Activated CD8-positive, alpha-beta memory T cell treated with anti-CD3 and anti-CD28 coated beads for 24 hours (primary cell): ENCODE measurements around the gene SBF1.
"Not testable (repeated sequence)": the region's sequence is repeated elsewhere in the genome, so short reads cannot be mapped to it uniquely, and the experiment has no call there.

Experiments
- DNase-seq: peaks from one replicate; pipeline ENCODE4 v3.0.0-alpha.2; 2020

SBF1 gene

GRCh38 chr22:50422046-50422445 is 52.8 kb downstream of the SBF1 start:
- no peak for DNase-seq

DNA sequence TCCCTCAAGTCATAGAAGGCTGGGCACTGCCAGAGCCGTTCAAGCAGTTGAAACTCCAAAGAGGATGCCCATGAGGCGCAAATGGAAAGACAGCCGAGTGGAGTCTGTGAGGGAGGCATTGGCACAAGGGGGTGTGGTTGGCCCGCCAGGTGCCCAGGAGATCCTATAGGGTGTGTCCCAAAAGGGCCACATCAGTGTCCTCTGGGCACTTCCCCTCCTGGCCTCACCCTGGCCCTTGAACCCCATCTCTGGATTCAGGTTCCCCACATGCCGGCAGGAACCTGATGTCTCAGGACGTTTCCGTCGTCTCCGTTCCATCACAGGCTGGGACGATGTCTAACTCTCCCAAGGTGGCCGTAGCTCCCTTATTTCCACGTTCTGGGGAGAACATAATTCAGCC is 54.3 kb downstream of the SBF1 start:
- DNase-seq: no peak

DNA sequence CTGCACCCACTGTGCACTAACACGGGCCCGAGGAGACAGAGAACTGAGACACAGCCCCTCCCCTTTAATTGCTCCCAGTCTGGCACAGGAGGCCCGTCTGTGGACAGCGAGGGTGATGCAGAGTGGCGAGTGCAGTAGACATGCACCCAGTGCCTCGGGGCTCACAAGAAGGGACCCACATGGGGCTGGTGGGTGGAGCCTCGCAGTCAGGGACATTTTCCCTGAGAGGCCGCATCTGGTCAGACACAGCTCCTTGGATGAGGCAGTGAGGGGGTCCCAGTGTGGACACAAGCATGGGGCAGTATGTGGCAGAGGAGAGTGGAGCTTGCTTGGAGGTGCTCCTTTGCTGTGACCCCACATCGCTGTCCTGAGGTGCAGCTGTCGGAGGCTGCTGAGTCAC is 54.8 kb downstream of the SBF1 start:
- no peak for DNase-seq

DNA sequence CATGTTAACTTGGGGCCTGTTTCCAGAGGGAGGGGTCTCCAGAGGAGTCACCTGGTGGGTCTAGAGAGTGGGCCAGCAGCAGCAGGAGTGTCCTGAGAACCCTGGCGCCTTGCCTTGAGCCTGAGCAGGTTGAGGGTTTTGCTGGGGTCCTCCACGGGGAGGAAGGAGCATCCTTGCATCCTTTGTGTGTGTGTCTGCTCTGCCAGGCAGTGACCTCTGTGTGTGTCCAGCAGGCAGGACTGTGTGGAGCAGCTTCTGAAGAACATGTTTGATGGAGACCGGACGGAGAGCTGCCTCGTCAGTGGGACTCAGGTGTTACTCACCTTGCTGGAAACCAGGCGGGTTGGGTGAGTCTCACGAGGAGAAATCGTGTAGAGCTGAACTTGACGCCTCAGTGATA is 55.7 kb downstream of the SBF1 start:
- no peak for DNase-seq

DNA sequence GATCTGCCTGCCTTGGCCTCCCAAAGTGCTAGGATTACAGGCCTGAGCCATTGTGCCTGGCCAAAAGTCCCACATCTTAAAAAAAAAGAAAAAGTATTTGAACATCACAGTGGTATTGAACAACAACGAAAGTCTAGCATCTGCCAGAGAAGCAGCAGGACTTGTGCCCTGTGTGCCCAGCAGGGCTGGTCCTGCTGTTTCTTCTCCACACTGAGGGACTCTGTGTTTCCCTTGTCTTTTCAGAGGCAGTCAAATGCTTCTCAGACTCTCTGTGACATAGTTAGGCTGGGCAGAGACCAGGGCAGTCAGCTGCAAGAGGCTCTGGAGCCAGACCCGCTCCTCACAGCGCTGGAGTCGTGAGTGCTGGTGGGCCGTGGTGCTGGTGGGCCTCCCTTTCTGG is 56.2 kb downstream of the SBF1 start:
- no peak for DNase-seq

DNA sequence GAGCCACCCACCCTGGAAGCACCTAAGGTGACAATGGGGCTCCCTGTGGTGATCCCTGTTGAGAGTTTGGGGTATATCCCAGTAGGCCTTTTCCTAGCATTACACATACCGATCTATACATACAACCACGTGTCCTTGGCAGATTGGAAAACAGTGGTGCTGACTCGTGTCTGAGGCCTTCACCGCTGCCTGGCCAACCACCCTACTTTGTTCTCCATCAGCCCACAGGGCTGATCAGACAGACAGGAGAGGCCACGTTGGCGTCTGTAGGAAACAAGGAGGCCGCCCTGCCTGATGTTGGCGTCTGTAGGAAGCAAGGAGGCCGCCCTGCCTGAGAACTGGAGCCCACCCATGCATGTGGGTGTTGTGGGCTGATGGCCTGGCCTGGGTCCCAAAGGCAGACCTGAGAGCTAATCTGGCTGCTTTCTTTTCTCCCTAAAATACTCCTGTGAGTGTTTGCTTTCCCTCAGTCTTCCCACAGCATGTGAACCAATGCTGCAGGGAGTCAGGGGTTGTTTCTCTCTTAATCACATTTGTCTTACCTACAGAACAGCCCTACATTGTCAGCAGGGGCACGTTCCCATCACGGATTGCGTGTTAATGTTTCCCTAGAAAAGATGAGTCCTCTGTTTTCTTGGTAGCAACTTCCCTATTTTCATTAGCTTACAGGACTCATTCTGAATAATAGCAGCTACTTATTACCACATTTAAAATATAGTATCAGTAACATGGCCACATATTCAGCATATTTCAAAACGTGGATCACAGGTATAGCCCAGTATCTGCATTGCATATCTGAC is 57.2 kb downstream of the SBF1 start:
- DNase-seq: no peak

DNA sequence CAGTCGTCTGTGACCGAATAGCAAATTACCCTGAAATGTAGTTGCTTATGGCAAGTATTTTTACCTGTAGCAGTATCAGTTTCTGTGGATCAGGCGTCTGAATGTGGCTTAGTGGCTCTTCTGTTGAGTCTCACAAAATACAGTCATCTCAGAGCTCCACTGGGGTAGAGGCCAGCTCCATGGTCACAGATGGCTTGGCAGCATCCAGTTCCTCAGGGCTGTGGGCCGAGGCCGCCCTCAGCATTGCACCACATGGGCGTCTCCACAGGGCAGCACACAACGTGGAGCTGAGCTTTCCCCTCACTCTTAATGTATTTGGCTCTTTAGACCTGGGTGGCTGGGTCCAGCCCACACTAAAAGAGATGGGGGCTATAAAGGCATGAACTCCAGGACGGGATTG is 57.8 kb downstream of the SBF1 start:
- no peak for DNase-seq

GRCh38 chr22:50415426-50415825 is 59.4 kb downstream of the SBF1 start:
- no peak for DNase-seq

- DNase-seq: no peak
Measured at GRCh38 chr22:50414476-50415248, 60.2 kb downstream of the SBF1 start.

DNA sequence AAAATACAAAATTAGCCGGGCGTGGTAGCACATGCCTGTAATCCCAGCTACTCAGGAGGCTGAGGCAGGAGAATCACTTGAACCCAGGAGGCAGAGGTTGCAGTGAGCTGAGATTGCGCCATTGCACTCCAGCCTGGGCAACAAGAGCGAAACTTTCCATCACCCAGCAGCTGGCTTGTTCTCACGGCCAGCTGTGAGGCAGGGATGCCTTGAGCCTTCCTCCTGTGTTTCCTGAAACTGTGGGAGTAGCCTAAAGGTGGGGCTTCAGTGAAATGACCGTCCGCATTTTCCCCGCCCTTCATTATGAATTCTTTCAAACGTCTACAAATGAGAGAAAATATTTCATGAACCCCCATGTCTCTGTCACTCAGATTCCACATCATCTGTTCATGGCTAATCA is 65.9 kb downstream of the SBF1 start:
- DNase-seq: not testable (repeated sequence)

DNA sequence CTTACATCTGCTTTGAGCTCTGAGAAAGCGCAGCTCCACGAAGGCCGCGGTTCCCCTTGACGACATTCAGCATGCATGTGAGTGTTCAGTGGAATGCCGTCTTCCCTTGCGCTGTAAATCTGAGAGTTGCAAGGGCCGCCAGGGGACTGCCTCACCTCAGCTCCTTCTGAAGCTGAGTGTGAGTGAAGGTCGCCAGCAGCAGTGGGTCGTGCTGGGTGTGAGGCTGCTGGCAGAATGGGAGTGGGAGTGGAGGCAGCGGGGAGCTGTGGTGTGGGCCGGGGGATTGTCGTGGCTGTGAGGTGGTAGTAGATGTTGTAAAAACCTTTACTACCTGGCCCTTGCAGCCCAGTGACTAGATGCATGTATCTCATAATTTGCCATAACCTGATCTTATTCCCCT is 66.5 kb downstream of the SBF1 start:
- DNase-seq: no peak

DNA sequence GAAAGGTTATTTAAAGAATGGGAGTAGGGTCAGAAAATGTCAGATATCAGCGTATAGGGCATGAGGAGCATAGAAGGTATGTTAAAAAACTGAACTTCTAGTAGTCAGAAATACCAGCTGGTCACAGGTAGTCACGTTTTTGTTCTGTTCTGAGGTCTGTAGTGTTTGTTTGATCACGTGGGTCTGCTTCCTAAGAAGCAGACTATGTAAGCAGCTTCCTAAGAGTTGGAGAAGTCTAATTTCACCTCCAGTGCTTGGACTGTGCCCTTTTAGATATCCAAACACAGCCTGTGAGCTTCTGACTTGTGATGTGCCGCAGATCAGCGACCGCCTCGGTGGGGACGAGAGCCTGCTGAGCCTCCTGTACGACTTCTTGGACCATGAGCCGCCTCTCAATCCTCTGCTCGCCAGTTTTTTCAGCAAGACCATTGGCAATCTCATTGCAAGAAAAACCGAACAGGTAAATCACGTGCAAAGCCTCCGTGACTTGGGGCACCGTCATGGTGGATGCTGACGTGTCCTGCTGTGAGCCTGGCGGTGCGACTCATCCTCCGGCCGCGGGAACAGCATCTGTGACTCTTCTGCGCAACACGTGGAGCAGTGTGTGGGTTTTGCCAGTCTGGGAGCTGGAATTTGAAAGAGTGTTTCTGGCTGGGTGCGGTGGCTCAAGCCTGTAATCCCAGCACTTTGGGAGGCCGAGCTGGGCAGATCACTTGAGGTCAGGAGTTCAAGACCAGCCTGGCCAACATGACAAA is 68.2 kb downstream of the SBF1 start:
- DNase-seq: no peak

DNA sequence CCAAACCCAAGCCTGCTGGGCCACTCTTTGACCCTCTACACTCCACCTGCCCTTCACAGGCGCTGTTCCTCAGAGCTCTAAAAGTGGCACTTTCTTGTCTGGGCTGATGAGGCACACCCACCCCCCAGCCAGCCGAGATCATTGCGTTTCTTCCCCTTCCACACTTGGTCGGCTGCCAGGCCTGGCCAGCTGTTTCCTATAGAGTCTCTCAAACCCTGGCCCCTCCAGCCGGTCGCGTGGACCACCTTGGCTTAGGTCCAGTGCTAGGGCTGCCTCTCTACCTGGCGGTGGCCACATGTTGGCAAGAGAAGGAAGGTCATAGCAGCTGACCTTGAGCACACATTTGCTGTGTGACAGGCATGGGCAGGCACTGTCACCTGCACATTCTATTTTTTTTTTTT is 71.1 kb downstream of the SBF1 start:
- DNase-seq: no peak

GRCh38 chr22:50401907-50402306 is 72.9 kb downstream of the SBF1 start:
- no peak for DNase-seq

DNA sequence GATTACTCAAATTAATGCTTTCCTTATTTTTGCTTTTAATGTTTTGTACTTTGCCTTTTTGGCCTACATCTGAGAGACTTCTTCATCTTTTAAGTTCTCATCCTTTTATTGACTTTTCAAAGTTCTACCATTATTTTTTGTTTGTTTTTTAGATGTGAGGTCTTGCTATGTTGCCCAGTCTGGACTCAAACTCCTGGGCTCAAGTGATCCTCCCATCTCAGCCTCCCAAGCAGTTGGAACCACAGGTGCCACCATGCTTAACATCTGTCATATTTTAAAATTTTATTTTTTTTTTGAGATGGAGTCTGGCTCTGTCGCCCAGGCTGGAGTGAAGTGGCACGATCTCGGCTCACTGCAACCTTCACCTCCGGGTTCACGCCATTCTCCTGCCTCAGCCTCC is 73.9 kb downstream of the SBF1 start:
- no peak for DNase-seq

DNA sequence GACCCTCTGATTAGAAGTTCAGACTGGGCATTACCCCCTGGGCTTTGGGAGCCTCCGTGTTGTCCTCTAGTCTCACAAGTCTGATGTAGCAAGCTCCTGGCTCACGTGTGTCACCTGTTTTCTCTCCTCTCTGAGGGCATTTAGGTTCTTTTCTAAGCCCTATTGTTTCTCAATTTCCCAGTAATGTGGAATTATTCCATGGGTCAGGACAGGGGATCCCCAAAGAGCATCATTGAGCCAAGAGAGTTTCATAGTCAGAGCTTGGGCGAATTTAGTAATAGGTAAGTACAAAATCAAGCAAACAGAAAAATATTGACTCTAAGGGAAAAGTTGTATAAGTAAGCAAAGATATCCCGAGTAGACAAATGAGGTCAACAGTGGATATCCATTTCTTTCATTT is 74.4 kb downstream of the SBF1 start:
- no peak for DNase-seq

GRCh38 chr22:50399751-50400331 is 75.0 kb downstream of the SBF1 start:
- DNase-seq: no peak

DNA sequence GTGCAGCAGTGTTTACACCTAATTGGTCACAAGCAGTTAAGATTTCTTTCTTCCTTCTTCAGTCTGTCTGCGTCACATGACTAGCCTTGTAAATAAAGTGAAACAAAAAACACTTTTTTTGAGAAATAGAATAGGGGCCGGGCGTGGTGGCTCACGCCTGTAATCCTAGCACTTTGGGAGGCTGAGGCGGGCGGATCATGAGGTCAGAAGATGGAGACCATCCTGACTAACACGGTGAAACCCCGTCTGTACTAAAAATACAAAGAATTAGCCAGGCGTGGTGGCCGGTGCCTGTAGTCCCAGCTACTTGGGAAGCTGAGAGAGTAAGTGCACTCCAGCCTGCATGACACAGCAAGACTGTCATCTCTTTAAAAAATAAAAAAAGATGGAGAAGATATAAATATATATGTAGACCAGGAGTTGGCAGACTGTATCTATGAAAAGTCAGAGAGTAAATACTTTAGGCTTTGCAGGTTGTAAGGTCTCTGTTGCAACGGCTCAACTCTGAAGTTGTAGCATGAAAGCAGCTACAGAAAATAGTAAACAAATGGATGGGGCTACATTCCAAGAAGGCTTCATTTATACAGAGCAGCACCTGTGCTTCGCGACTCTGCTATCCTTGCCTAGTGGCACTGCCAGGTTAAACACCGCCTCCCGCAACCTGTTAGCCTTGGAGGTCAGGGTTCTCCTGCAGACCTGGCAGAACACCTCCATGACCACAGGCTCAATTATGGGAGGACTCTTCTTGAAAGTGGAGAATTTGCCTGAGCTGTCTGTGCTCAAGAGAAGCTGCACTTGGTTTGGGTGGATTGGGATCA is 75.8 kb downstream of the SBF1 start:
- DNase-seq: no peak

DNA sequence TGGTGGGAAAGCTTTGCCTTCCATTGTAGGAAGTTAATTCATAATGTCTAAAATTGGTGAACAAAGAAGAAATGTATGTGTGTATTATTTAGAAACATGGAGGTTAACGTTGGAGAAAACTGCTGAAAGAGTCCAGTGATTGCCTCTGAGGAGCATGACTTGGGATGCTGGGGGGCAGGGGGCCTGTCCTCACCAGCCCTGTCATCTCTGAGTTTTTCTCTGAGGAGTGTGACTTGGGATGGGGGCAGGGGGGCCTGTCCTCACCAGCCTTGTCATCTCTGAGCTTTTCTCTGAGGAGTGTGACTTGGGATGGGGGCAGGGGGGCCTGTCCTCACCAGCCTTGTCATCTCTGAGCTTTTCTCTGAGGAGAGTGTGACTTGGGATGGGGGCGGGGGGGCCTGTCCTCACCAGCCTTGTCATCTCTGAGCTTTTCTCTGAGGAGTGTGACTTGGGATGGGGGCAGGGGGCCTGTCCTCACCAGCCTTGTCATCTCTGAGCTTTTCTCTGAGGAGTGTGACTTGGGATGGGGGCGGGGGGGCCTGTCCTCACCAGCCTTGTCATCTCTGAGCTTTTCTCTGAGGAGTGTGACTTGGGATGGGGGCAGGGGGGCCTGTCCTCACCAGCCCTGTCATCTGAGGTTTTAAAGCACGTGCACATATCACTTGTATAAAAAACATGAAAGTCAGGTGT is 77.3 kb downstream of the SBF1 start:
- not testable (repeated sequence) for DNase-seq

- no peak for DNase-seq
Measured at GRCh38 chr22:50396751-50397370, 78.0 kb downstream of the SBF1 start.
